ENCODE results near the gene ZNF248. TPM values are rescaled to one million over a fixed set of nuclear protein-coding genes. Genes with fewer than 3 reads are reported as not detected.

ZNF248 gene
- total RNA-seq, 1 experiment from 2014 or later = 17.6 TPM

DNA sequence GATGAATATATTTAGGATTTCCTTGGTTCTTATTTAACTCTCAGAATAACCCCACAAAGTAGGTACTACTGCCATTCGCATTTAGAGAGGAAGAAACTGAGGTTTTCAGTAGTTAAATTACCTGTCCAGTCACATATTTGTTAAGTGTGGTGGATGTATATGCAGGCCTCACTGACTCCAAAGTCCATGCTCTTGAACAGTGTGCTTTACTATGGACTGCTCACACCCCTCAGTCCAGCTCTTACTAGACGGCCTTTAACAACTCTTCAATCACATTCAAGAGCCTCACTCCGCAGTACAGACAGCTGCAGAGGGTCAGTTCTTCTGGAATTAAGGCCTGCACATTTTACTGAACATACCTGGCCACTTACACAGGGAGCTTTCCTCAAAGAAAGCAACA is 36.2 kb downstream of the ZNF248 start:
- no peaks in the 10 kb centered on the region for H3K27me3 Mint-ChIP-seq (ENCODE audit: insufficient read depth, unreplicated experiment)
- peaks cover 31% of the 10 kb centered on the region for H3K9me3 Mint-ChIP-seq (ENCODE audit: unreplicated experiment)

DNA sequence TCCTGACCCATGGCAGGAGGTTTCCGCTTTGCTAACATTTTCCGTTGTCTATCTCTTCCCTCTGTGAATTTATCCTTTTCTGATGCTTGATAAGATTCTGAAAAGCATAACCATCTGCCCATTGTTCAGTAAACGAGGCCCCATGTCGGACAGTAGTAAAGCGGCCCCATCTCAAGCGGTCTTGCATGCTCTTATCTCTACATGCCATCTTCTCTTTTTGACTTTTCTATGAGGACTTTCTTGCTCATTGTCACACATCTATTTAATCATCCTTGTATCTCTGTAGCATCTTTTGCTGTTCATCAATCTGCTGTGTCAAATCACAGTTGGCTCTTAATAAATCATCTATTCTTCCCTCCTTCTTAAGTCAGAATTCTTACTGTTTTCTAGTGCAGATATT is 37.6 kb downstream of the ZNF248 start:
- BruUV-seq (replicated peaks) = no TSS peak

More for the DNA sequence above, 36.2 kb downstream of the ZNF248 start:
- no peaks in the 10 kb centered on the region for H3K4me1 Mint-ChIP-seq (ENCODE audit: low read depth, unreplicated experiment)
- peaks cover 1% of the 10 kb centered on the region for H3K36me3 ChIP-seq (ENCODE audit: control insufficient read depth, insufficient read depth, low read length)
- BruUV-seq (replicated peaks) = no TSS peak
- DNase-seq = no peak
- intact Hi-C loops (cut with micrococcal nuclease; ENCODE audit: unreplicated experiment) = no loop called here
- ChIA-PET POLR2A (no interaction called here), CTCF (no interaction called here)
- TF ChIP-seq, protein P1, sequence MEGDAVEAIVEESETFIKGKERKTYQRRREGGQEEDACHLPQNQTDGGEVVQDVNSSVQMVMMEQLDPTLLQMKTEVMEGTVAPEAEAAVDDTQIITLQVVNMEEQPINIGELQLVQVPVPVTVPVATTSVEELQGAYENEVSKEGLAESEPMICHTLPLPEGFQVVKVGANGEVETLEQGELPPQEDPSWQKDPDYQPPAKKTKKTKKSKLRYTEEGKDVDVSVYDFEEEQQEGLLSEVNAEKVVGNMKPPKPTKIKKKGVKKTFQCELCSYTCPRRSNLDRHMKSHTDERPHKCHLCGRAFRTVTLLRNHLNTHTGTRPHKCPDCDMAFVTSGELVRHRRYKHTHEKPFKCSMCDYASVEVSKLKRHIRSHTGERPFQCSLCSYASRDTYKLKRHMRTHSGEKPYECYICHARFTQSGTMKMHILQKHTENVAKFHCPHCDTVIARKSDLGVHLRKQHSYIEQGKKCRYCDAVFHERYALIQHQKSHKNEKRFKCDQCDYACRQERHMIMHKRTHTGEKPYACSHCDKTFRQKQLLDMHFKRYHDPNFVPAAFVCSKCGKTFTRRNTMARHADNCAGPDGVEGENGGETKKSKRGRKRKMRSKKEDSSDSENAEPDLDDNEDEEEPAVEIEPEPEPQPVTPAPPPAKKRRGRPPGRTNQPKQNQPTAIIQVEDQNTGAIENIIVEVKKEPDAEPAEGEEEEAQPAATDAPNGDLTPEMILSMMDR (IDR thresholded peaks at IDR 0.05; ENCODE audit: insufficient read depth in 1 of 2, low read depth in 1 of 2, low read length in 1 of 2, severe bottlenecking in 1 of 2, unreplicated experiment in 1 of 2) = no peak
- H3K36me3 Mint-ChIP-seq (ENCODE audit: insufficient read depth, unreplicated experiment) = peaks cover 6% of the 10 kb centered on the region
- H3K4me3 ChIP-seq (ENCODE audit: low read depth, low read length) = no peak overlapping the region
- H3K4me1 ChIP-seq = peaks cover 6% of the 10 kb centered on the region; the same call in 1 of the 2 replicates
- H3K27me3 ChIP-seq (replicated peaks; ENCODE audit: control insufficient read depth, insufficient read depth, low read length) = no peaks in the 10 kb centered on the region
- H3K27ac Mint-ChIP-seq (ENCODE audit: unreplicated experiment) = no peak overlapping the region
- H3K9me3 ChIP-seq = peaks cover 14% of the 10 kb centered on the region; the same call in 1 of the 2 replicates
- H3K4me3 Mint-ChIP-seq (ENCODE audit: unreplicated experiment) = no peak overlapping the region

DNA sequence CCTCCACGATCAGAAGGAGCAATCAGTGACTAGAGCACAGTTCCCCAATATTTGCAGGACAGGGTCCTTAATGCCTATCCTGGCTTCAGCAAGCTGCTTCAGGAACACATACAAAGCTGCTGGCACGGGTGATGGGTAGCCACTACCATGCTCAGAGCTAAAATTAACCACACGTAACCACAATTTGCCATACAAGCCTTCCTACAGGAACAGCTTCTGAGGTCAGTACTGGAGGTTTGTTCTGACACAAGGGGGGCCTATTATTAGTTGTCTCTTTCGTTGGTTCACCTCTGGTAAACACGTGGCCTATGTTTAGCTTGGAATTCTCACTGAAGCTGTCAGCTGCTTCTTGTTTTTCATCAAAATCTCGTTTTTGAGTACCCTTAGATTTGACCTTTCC is 41.1 kb downstream of the ZNF248 start:
- Mint-ChIP-seq H3K4me1 (ENCODE audit: low read depth, unreplicated experiment) (no peaks in the 10 kb centered on the region), H3K9me3 (ENCODE audit: unreplicated experiment) (peaks cover 49% of the 10 kb centered on the region), H3K27me3 (ENCODE audit: insufficient read depth, unreplicated experiment) (no peaks in the 10 kb centered on the region), H3K4me3 (ENCODE audit: unreplicated experiment) (no peak overlapping the region), H3K27ac (ENCODE audit: unreplicated experiment) (no peak overlapping the region), H3K36me3 (ENCODE audit: insufficient read depth, unreplicated experiment) (no peaks in the 10 kb centered on the region)
- Histone ChIP-seq H3K36me3 (ENCODE audit: control insufficient read depth, insufficient read depth, low read length) (no peaks in the 10 kb centered on the region), H3K4me1 (no peaks in the 10 kb centered on the region), H3K27me3 (replicated peaks; ENCODE audit: control insufficient read depth, insufficient read depth, low read length) (no peaks in the 10 kb centered on the region), H3K9me3 (peaks cover 20% of the 10 kb centered on the region), H3K4me3 (ENCODE audit: low read depth, low read length) (no peak overlapping the region)
- ChIA-PET CTCF (no interaction called here), POLR2A (no interaction called here)
- TF ChIP-seq, protein P1 (IDR thresholded peaks at IDR 0.05; ENCODE audit: insufficient read depth in 1 of 2, low read depth in 1 of 2, low read length in 1 of 2, severe bottlenecking in 1 of 2, unreplicated experiment in 1 of 2) = no peak
- intact Hi-C loops (cut with micrococcal nuclease; ENCODE audit: unreplicated experiment) = no loop called here
- no peak for DNase-seq
- no TSS peak for BruUV-seq (replicated peaks)

More for the DNA sequence above, 37.6 kb downstream of the ZNF248 start:
- CTCF ChIA-PET = no interaction called here
- no peak overlapping the region for H3K27ac Mint-ChIP-seq (ENCODE audit: unreplicated experiment)
- intact Hi-C loops (cut with micrococcal nuclease; ENCODE audit: unreplicated experiment) = no loop called here
- TF ChIP-seq, protein P1 (IDR thresholded peaks at IDR 0.05; ENCODE audit: insufficient read depth in 1 of 2, low read depth in 1 of 2, low read length in 1 of 2, severe bottlenecking in 1 of 2, unreplicated experiment in 1 of 2) = no peak
- H3K9me3 ChIP-seq = peaks cover 14% of the 10 kb centered on the region; the same call in 1 of the 2 replicates
- POLR2A ChIA-PET = interaction anchor here (1.2 kb wide), 1 partner anchor 37 kb away, joined by 3 read pairs; no protein-coding TSS in a partner anchor
- no peak overlapping the region for H3K4me3 Mint-ChIP-seq (ENCODE audit: unreplicated experiment)
- H3K4me3 ChIP-seq (ENCODE audit: low read depth, low read length) = no peak overlapping the region
- H3K27me3 ChIP-seq (replicated peaks; ENCODE audit: control insufficient read depth, insufficient read depth, low read length) = no peaks in the 10 kb centered on the region
- no peak for DNase-seq
- H3K4me1 ChIP-seq = peaks cover 6% of the 10 kb centered on the region; the same call in 1 of the 2 replicates
- H3K9me3 Mint-ChIP-seq (ENCODE audit: unreplicated experiment) = peaks cover 22% of the 10 kb centered on the region
- no peaks in the 10 kb centered on the region for H3K4me1 Mint-ChIP-seq (ENCODE audit: low read depth, unreplicated experiment)
- no peaks in the 10 kb centered on the region for H3K36me3 Mint-ChIP-seq (ENCODE audit: insufficient read depth, unreplicated experiment)
- H3K36me3 ChIP-seq (ENCODE audit: control insufficient read depth, insufficient read depth, low read length) = peaks cover 1% of the 10 kb centered on the region
- no peaks in the 10 kb centered on the region for H3K27me3 Mint-ChIP-seq (ENCODE audit: insufficient read depth, unreplicated experiment)

All from Caco-2 (cell line).